ENCODE measurements around the gene GRIA1. TPM values are rescaled to one million over a fixed set of nuclear protein-coding genes. Genes with fewer than 3 reads are reported as not detected.

The GRIA1 gene
- total and polyA plus RNA-seq, 2 of the 4 experiments (the other 2 are of a cell fraction) = 0.48 to 1.3 TPM

DNA sequence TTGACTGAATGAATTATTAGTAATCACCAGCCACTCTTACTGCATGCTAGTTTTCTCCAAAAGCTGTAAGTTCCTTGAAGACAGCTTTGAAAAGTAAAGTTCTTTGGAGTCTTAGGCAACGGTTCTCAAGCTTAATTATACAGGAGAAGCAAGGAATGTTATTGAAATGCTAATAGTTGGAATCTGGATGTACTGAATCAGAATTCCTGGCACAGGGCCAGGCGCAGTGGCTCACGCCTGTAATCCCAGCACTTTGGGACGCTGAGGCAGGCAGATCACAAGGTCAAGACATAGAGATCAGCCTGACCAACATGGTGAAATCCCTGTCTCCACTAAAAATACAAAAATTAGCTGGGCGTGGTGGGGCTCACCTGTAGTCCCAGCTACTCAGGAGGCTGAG, 33.4 kb downstream of the GRIA1 start:
- peak overlapping the region; percentile 75; the same call in 1 of the 2 replicates for H2BK120ac ChIP-seq (ENCODE audit: low read depth, low read length)
- H4K5ac ChIP-seq (ENCODE audit: low read depth, low read length) = no peak overlapping the region
- H3K4me3 ChIP-seq (ENCODE audit: insufficient read depth, low read depth, low read length) = no peak overlapping the region
- no peaks in the 10 kb centered on the region for H3K36me3 ChIP-seq (ENCODE audit: control insufficient read depth, insufficient read depth, low read length)
- peaks cover 23% of the 10 kb centered on the region for H3K4me1 ChIP-seq (ENCODE audit: control insufficient read depth, insufficient read depth, low read length)
- no peaks in the 10 kb centered on the region for H3K79me1 ChIP-seq (ENCODE audit: low read depth in 1 of 2, low read length in 2 of 2)
- H2BK5ac ChIP-seq (ENCODE audit: low read depth, low read length, poor library complexity, severe bottlenecking) = peak overlapping the region; percentile 69
- H2BK15ac ChIP-seq (ENCODE audit: low read depth, low read length) = no peak overlapping the region
- no peak overlapping the region for H3K23ac ChIP-seq (ENCODE audit: low read depth, low read length)
- ATAC-seq (ENCODE audit: low read depth) = peak; percentile 52
- dilution Hi-C loops (cut with HindIII; ENCODE audit: low sequenced_read_pairs, unreplicated experiment) = no loop called here
- no peaks in the 10 kb centered on the region for H3K27me3 ChIP-seq (ENCODE audit: control insufficient read depth, insufficient read depth, low read length)
- peak overlapping the region; percentile 43; the same call in 1 of the 2 replicates for H3K27ac ChIP-seq (ENCODE audit: insufficient read depth, low read length)
- peak overlapping the region; percentile 58; the same call in 1 of the 2 replicates for H2BK20ac ChIP-seq (ENCODE audit: low read depth, low read length)
- H3K4me2 ChIP-seq (ENCODE audit: low read depth, low read length) = peak overlapping the region; percentile 28; the same call in 1 of the 2 replicates
- no TSS peak for BruUV-seq (replicated peaks)
- no peak overlapping the region for H4K91ac ChIP-seq (ENCODE audit: insufficient read depth, low read depth, low read length)
- TF ChIP-seq RAD21 (IDR thresholded peaks at IDR 0.05; ENCODE audit: low read length) (no peak; the same call in 1 of the 2 replicates), MXI1 (IDR thresholded peaks at IDR 0.05; ENCODE audit: borderline replicate concordance, low read depth, low read length) (no peak), BHLHE40 (IDR thresholded peaks at IDR 0.05; ENCODE audit: low read depth, low read length) (no peak), CEBPB (IDR thresholded peaks at IDR 0.05; ENCODE audit: low read depth, low read length) (no peak), RCOR1 (IDR thresholded peaks at IDR 0.05; ENCODE audit: insufficient replicate concordance, low read length) (no peak), MAFK (IDR thresholded peaks at IDR 0.05; ENCODE audit: low read depth, low read length) (no peak), SMC3 (IDR thresholded peaks at IDR 0.05; ENCODE audit: low read depth, low read length) (no peak), NFE2L2 (IDR thresholded peaks at IDR 0.05; ENCODE audit: low read depth, low read length) (no peak), FOS (IDR thresholded peaks at IDR 0.05; ENCODE audit: low read depth, low read length) (no peak), CHD1 (IDR thresholded peaks at IDR 0.05; ENCODE audit: low read depth, low read length) (no peak), MAZ (IDR thresholded peaks at IDR 0.05; ENCODE audit: borderline replicate concordance, low read depth, low read length) (no peak), POLR2A (IDR thresholded peaks at IDR 0.05; ENCODE audit: low read depth, low read length) (no peak), RFX5 (IDR thresholded peaks at IDR 0.05; ENCODE audit: low read depth, low read length) (no peak)
- TF ChIP-seq, protein P1, sequence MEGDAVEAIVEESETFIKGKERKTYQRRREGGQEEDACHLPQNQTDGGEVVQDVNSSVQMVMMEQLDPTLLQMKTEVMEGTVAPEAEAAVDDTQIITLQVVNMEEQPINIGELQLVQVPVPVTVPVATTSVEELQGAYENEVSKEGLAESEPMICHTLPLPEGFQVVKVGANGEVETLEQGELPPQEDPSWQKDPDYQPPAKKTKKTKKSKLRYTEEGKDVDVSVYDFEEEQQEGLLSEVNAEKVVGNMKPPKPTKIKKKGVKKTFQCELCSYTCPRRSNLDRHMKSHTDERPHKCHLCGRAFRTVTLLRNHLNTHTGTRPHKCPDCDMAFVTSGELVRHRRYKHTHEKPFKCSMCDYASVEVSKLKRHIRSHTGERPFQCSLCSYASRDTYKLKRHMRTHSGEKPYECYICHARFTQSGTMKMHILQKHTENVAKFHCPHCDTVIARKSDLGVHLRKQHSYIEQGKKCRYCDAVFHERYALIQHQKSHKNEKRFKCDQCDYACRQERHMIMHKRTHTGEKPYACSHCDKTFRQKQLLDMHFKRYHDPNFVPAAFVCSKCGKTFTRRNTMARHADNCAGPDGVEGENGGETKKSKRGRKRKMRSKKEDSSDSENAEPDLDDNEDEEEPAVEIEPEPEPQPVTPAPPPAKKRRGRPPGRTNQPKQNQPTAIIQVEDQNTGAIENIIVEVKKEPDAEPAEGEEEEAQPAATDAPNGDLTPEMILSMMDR (conservative IDR thresholded peaks at IDR 0.05; ENCODE audit: low read depth, low read length) = no peak
- TF ChIP-seq, protein P2, sequence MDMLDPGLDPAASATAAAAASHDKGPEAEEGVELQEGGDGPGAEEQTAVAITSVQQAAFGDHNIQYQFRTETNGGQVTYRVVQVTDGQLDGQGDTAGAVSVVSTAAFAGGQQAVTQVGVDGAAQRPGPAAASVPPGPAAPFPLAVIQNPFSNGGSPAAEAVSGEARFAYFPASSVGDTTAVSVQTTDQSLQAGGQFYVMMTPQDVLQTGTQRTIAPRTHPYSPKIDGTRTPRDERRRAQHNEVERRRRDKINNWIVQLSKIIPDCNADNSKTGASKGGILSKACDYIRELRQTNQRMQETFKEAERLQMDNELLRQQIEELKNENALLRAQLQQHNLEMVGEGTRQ (IDR thresholded peaks at IDR 0.05; ENCODE audit: low read depth, low read length) = no peak
- TF ChIP-seq, protein P3, sequence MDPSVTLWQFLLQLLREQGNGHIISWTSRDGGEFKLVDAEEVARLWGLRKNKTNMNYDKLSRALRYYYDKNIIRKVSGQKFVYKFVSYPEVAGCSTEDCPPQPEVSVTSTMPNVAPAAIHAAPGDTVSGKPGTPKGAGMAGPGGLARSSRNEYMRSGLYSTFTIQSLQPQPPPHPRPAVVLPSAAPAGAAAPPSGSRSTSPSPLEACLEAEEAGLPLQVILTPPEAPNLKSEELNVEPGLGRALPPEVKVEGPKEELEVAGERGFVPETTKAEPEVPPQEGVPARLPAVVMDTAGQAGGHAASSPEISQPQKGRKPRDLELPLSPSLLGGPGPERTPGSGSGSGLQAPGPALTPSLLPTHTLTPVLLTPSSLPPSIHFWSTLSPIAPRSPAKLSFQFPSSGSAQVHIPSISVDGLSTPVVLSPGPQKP (IDR thresholded peaks at IDR 0.05; ENCODE audit: borderline replicate concordance, low read depth, low read length) = no peak
- intact Hi-C loops (cut with micrococcal nuclease) = no loop called here
- no peak overlapping the region for H2AK5ac ChIP-seq (ENCODE audit: low read depth, low read length)
- H3K14ac ChIP-seq (replicated peaks; ENCODE audit: low read depth, low read length) = peak overlapping the region; percentile 71; the same call in 1 of the 2 replicates
- H2AK9ac ChIP-seq (replicated peaks; ENCODE audit: low read depth, low read length, poor library complexity) = no peak overlapping the region
- in situ Hi-C loops (cut with MboI; ENCODE audit: low sequenced_read_pairs) = no loop called here
- H3K9me3 ChIP-seq (ENCODE audit: control insufficient read depth, insufficient read depth, low read length) = no peaks in the 10 kb centered on the region
- no peak overlapping the region for H3K56ac ChIP-seq (ENCODE audit: extremely low read depth, insufficient read depth, low read length)
- CTCF ChIA-PET = no interaction called here
- no CpG with 5 or more reads among the region's 5 CpGs for WGBS, 2 experiments (ENCODE audit: extremely low coverage in 2 of 2, insufficient read length in 1 of 2)
- no peak overlapping the region for H2AFZ ChIP-seq (replicated peaks; ENCODE audit: low read length, poor library complexity)
- POLR2A ChIA-PET (ENCODE audit: unreplicated experiment) = interaction anchor here (0.6 kb wide), 1 partner anchor 68 kb away, joined by 5 read pairs; no protein-coding TSS in a partner anchor
- H3K9ac ChIP-seq (ENCODE audit: low read depth, low read length) = no peak overlapping the region
- no peaks in the 10 kb centered on the region for H4K20me1 ChIP-seq (ENCODE audit: insufficient read depth, low read length)
- no peaks in the 10 kb centered on the region for H3K9me1 ChIP-seq (ENCODE audit: insufficient read depth, low read length)
- H3K18ac ChIP-seq (ENCODE audit: low read depth, low read length) = peak overlapping the region; percentile 88; the same call in 1 of the 2 replicates
- H3K4ac ChIP-seq (ENCODE audit: low read depth, low read length) = peak overlapping the region; percentile 44; the same call in 1 of the 2 replicates
- H4K8ac ChIP-seq (ENCODE audit: low read depth in 2 of 2, low read length in 2 of 2) = peak overlapping the region in 1 of 2 experiments; percentile 39; a peak in 1 of 4 replicates
- peak; percentile 65 for DNase-seq
